GM21367 (cell line): Measurements from ENCODE around the gene PODXL.

Experiments
- ATAC-seq: cut with Tn5 transposase; IDR thresholded peaks from one replicate; pipeline ENCODE4 v1.9.1; 2021; ENCODE audit not compliant: unreplicated experiment

The PODXL gene

GRCh38 chr7:131455546-131455945, 100.9 kb downstream of the PODXL start:
- ATAC-seq, result no peak

GRCh38 chr7:131455001-131455400, 101.4 kb downstream of the PODXL start:
- no peak for ATAC-seq

- no peak for ATAC-seq
These were observed 101.9 kb downstream of the PODXL start for GRCh38 chr7:131454498-131454897.
